ENCODE data around the gene ARHGEF9.
"Not testable (repeated sequence)": the region's sequence is repeated elsewhere in the genome, so short reads cannot be mapped to it uniquely, and the experiment has no call there.

ARHGEF9 gene

DNA sequence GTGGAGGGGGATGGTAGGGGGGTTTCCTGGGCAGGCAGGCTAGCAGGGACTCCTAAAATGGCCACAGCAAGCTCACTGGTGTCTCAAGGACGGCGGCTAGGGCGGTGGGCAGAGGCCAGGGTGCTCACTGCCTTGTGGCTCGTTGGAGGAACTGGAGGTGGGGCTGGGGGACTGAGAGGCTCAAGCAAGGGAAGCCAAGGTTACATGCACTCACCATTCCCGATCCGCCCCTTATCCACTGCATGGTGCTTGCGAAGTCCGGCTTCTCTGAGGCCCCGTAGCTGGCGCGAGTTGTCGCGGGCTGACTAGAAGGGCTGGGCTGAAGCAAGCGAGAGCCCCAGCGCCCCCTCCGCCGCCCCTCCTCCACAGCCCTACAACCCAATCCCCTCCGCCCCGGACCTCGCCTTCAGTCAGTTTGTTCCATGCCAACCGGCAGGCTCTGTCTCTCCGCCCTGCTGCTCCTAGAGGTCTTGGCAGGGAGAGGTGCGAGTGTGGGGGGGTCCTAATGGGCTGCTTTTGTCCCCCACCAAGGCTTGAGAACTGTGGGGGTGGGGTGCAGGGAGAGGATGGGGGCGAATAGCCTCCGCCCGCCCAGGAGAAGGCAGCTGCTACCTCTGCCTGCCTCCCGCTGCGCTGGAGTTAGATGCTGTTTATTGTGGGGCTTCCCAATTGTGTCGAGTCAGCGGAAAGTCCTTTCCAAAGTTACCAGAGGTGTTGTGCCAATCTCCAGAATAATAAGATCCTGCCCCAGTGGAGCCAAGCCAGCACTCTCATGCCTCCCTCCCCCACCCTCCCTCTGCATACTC is at the start of gene ARHGEF9:
TSS of gene ARHGEF9 (minus strand) at position 313 of the 806 bp plus-strand sequence. CDS start at position 244, 69 bp downstream.
- DNase-seq, result no peak

DNA sequence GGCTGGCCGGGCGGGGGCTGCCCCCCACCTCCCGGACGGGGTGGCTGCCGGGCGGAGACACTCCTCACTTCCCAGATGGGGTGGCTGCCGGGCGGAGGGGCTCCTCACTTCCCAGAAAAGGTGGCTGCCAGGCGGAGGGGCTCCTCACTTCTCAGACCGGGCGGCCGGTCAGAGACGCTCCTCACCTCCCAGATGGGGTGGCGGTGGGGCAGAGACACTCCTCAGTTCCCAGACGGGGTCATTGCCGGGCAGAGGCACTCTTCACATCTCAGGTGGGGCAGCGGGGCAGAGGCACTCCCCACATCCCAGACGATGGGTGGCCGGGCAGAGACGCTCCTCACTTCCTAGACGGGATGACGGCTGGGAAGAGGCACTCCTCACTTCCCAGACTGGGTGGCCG is 40.4 kb upstream of the ARHGEF9 start:
- DNase-seq, result not testable (repeated sequence)

DNA sequence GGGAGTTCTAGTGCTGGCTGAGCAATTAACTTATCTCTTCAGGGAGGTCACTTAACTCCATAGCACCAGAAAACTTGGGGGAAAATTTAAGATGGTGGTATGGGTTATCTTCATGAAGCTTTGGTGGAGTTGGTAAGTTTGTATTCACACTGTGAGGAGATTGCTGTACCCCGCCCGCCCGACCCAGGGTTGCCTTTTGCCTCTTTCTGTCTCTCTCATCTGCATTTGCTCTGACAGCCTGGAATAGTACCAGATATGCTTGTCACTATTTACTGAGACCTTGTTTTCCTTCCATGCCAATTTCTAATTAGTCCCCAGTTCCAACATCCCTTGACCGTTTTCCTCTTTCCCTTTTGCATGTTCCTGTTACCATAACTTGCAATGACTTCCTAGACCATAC is 33.1 kb upstream of the ARHGEF9 start:
- DNase-seq, result no peak

DNA sequence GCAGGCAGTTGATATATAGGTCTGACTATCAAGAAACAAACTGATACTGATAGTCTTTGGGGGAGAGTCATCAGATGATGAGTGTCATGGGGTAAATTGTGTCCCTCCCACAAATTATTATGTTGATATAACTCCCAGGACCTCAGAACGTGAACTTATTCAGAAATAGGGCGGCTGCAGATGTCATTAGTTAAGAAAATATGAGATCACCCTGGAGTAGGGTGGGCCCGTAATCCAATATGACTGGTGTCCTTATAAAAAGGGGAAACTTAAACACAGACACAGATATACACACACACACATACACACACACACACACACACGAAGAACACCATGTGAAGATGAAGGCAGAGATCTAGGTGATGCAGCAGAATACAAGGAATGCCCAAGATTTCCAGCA is 32.7 kb upstream of the ARHGEF9 start:
- no peak for DNase-seq

GRCh38 chrX:63812823-63813222 is 27.8 kb upstream of the ARHGEF9 start:
- no peak for DNase-seq

DNA sequence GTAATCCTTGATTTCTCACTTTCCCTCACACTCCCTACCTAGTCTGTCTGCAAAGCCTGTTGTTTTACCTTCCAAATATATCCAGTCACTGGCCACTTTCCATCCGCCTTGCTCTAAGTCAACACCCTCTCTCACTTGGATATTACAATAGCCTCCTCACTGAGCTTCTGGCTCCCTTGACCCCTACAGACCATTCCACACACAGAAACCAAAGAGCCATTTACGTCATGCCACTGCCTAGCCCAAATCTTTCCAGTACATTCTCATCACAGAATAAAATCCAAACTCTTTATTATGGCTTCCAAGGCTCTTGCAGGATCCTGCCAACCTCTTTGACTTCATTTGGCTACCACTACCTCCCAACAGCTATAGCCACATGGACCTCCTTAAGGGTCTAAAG is 25.7 kb upstream of the ARHGEF9 start:
- DNase-seq, result no peak

GRCh38 chrX:63809173-63809572 is 24.2 kb upstream of the ARHGEF9 start:
- no peak for DNase-seq

DNA sequence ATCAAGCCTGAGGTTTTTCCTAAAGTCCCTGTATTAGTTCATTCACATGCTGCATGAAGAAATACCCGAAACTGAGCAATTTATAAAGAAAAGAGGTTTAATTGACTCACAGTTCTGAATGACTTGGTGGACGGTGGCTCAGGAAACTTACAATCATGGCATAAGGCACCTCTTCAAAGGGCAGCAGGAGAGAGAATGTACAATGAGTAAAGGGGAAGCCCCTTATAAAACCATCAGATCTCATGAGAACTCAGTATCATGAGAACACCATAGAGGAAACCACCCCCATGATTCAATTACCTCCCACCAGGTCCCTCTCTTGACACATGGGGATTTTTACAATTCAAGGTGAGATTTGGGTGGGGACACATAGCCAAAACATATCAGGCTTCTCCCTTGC is 10.4 kb upstream of the ARHGEF9 start:
- DNase-seq, result not testable (repeated sequence)

DNA sequence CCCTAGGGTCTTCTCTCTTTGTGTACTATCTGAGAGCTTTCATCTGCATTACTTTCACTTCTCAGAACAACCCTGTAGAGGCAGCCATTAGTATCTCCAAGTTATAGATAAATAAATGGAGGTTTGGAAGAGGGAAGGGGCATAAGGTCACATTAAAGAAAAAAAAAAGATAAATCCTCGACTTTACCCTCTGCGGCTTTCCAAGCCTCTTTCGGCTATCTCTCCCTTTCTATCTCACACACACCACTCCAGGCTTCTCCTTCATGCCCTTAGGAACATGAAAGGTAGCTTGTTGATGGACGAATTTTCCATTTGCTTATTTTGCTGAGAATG is 660 bp upstream of the ARHGEF9 start:
- no peak for DNase-seq

DNA sequence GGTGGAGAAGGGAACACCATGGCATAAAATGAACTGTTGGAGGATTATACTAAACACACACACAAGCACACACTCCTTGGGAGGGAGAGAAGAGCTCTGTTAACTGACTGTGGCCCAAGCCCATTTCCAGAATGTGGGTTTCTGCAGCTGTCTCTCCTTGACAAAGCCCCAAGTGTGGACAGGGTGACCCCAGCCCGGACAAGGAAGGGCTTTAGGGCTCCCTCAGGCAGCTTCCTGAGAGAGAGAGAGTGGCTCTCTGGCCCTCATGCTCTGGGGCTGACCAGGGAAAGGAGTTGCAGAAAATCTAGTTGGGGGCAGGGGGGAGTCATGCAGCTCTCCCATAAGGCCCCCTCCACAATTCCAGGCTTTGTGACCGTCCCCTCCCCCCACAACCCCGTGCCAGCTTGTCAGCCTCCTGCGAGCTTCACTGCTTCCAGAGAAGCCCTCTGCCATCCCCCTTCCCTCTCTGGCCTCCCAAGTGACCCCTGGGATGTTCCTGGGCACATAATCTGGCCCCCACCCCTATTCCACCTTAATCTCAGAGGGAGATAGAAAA is 590 bp downstream of the ARHGEF9 start:
- no peak for DNase-seq

GRCh38 chrX:63782515-63782914 is 2.5 kb downstream of the ARHGEF9 start:
- no peak for DNase-seq

- DNase-seq, result no peak
Measured at GRCh38 chrX:63768760-63769159, 16.3 kb downstream of the ARHGEF9 start.

GRCh38 chrX:63765712-63766111 is 19.3 kb downstream of the ARHGEF9 start:
- no peak for DNase-seq

DNA sequence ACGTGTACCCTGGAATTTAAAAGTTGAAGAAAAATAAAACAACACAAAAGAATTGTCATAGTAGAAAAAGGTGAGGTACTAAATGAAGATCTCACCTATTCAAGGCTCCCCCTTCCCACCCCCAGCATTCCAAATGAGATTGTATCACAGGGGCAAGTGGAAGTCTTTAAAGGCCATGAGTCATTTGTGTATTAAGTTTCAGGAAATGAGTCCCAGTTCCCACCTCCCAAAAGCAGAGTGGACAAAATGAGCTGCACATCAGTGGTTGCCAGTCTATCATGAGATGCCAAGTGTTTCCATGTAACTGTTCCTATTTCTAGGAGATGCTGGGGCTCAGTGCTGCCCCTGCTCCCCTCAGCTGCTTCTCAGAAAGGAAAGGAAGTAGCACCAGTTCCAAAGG is 20.1 kb downstream of the ARHGEF9 start:
- DNase-seq, result no peak

DNA sequence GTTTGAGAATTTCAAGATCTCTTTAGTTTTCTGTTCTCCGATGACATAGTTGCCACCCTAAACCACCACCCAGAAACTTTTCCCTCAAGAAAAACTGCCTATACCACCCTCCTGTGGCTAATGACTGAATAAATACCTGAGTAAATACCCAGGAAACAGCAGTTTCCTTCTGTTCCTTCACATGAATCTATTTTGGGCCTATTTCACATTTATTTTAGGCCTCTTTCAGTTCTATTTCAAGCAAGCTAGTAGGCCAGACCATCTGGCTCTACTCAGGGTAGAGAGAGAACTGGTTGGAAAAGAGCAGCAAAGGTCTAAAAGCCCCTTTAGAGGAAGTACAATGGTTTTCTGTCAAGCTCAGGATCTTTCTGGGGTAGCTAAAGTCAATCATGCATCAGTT is 23.4 kb downstream of the ARHGEF9 start:
- no peak for DNase-seq

- peak in 1 of 2 experiments; percentile 12 for DNase-seq
Measured at GRCh38 chrX:63758011-63758410, 27.0 kb downstream of the ARHGEF9 start.

GRCh38 chrX:63755892-63756291 is 29.1 kb downstream of the ARHGEF9 start:
- no peak for DNase-seq

DNA sequence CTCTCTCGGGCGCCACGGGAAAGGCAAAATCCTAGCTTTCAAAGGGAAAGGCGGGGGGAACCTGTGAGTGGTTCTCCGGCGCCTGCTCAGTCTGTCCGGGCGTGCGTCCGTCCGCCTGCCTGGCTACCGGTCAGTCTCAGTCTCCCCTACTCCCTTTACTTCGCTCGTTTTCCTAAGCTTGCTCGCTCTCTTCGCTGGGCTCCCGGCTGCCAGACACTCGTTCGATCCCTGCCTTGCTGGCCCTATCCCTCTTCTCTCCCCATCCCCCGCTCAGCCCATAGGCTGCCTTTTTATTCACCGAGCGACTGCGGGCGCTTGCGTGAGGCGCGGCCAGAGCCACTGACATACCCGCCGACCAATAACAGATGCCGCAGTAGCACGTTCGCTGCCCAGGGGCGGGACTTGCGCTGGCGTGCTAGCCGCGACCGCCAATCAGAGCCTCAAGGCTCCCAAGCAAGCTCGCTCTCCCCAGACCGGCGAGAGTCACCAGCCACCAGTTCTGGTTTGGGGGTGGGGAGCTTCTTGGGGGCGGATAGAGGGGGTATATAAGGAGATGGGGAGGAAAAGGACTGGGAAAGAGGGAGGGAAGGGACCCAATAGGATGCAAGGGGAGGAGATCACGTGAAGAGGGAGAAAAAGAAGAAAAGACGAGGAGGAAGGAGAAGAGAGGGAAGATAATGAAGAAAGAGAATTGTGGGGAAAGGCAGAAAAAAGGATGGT is 30.0 kb downstream of the ARHGEF9 start:
- DNase-seq, result peak; percentile 76 to 78

GRCh38 chrX:63754136-63754859 is 30.7 kb downstream of the ARHGEF9 start:
- peak in 1 of 2 experiments; percentile 9 for DNase-seq

DNA sequence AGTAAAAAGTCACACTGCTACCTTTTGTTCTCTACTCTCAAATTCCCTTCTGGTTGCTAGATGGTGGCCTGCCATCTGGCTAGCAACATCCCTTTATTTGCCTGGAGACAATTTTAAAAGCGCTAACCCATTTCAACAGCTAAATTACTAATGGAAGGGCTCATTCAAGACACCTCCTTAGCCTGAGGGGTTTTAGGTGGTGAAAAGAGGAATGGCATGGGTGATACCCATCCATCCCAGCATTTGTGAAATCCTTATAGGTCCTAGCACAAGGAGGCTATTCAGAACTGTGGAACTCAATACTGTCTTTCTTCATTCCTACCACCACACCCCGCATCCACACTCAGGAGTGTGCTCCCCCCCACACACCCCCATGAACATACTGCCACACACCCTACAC is 33.5 kb downstream of the ARHGEF9 start:
- DNase-seq, result no peak

DNA sequence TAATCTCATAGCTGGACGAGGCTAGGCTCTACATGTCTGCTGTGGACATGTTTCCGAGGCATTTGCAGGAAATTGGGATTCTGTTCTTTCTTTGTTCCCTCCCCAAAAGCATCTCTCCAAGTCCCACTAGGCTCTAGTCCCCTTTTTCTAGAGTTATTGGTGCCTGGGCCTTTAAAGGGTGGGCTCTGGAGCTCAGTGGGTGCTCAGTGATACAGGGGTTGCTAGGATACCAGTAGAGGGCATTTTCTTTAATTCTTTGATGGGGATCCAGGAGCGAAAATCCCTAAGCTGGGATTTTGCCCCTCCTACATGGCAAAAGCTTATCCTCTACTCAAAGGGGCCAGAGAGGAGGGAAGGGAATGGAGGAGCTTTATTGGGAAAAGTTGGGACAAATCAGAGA is 34.2 kb downstream of the ARHGEF9 start:
- no peak for DNase-seq

GRCh38 chrX:63747331-63747730 is 37.7 kb downstream of the ARHGEF9 start:
- no peak for DNase-seq

- DNase-seq, result no peak
Measured at GRCh38 chrX:63746715-63747114, 38.3 kb downstream of the ARHGEF9 start.

Measured in AML-193 (cell line).